HG02678 (cell line): ENCODE results near the gene SLC2A8.
A peak's percentile ranks its signal among the peaks of the same experiment; 100 is the strongest.

ENCODE experiments used
- ATAC-seq: cut with Tn5 transposase; IDR thresholded peaks from one replicate; pipeline ENCODE4 v1.9.1; 2021; ENCODE audit warnings: mild to moderate bottlenecking, moderate library complexity; ENCODE audit not compliant: unreplicated experiment

SLC2A8 gene

GRCh38 chr9:127380479-127380878, 16.5 kb upstream of the SLC2A8 start:
- ATAC-seq, result no peak

GRCh38 chr9:127382541-127382940, 14.4 kb upstream of the SLC2A8 start:
- no peak for ATAC-seq

GRCh38 chr9:127384016-127384730, 12.8 kb upstream of the SLC2A8 start:
- no peak for ATAC-seq

- no peak for ATAC-seq
These were observed 12.1 kb upstream of the SLC2A8 start for GRCh38 chr9:127384901-127385300.

- no peak for ATAC-seq
These were observed 10.7 kb upstream of the SLC2A8 start for GRCh38 chr9:127386249-127386648.

GRCh38 chr9:127386981-127387380, 10.0 kb upstream of the SLC2A8 start:
- ATAC-seq, result no peak

GRCh38 chr9:127388037-127388855, 8.7 kb upstream of the SLC2A8 start:
- peak; percentile 83 for ATAC-seq

GRCh38 chr9:127388856-127389238, 8.1 kb upstream of the SLC2A8 start:
- no peak for ATAC-seq

- ATAC-seq, result no peak
These were observed 7.4 kb upstream of the SLC2A8 start for GRCh38 chr9:127389381-127390247.

GRCh38 chr9:127390248-127390545, 6.8 kb upstream of the SLC2A8 start:
- no peak for ATAC-seq

- no peak for ATAC-seq
These were observed 6.4 kb upstream of the SLC2A8 start for GRCh38 chr9:127390563-127390962.

- no peak for ATAC-seq
These were observed 4.8 kb upstream of the SLC2A8 start for GRCh38 chr9:127392166-127392565.

- no peak for ATAC-seq
These were observed 4.0 kb upstream of the SLC2A8 start for GRCh38 chr9:127392976-127393375.

- no peak for ATAC-seq
These were observed 3.3 kb upstream of the SLC2A8 start for GRCh38 chr9:127393645-127394044.

- no peak for ATAC-seq
These were observed 1.3 kb upstream of the SLC2A8 start for GRCh38 chr9:127395497-127396252.

GRCh38 chr9:127396253-127396807, 639 bp upstream of the SLC2A8 start:
- no peak for ATAC-seq

GRCh38 chr9:127397646-127398274, 791 bp downstream of the SLC2A8 start:
- no peak for ATAC-seq

GRCh38 chr9:127398275-127398647, 1.3 kb downstream of the SLC2A8 start:
- no peak for ATAC-seq

GRCh38 chr9:127398715-127399400, 1.9 kb downstream of the SLC2A8 start:
- no peak for ATAC-seq
